Immature natural killer cell (primary cell): ENCODE measurements around the gene MYLK4. TPM values are rescaled to one million over a fixed set of nuclear protein-coding genes. Genes with fewer than 3 reads are reported as not detected.

Experiments
- DNase-seq, 3 donors: peaks; one replicate each; pipeline ENCODE4 v3.0.0; 2022; ENCODE audit warnings: mixed read lengths in 1 of 3
- H3K27ac Mint-ChIP-seq, 6 donors: one replicate each; pipeline ENCODE4 v1.8.0; 2020; ENCODE audit warnings: mixed read lengths in 6 of 6, mild to moderate bottlenecking in 5 of 6, inconsistent platforms in 4 of 6, moderate library complexity in 3 of 6
- H3K27me3 Mint-ChIP-seq, 3 donors: one replicate each; pipeline ENCODE4 v1.8.0; 2020 to 2021; ENCODE audit warnings: low read depth in 3 of 3, mild to moderate bottlenecking in 3 of 3, mixed read lengths in 3 of 3, moderate library complexity in 3 of 3, inconsistent platforms in 1 of 3
- H3K36me3 Mint-ChIP-seq, 3 donors: one replicate each; pipeline ENCODE4 v1.8.0; 2020; ENCODE audit warnings: mixed read lengths in 3 of 3, inconsistent platforms in 2 of 3, mild to moderate bottlenecking in 2 of 3
- H3K4me1 Mint-ChIP-seq, 2 donors: one replicate each; pipeline ENCODE4 v1.8.0; 2020; ENCODE audit warnings: inconsistent platforms in 2 of 2, mild to moderate bottlenecking in 2 of 2, mixed read lengths in 2 of 2, moderate library complexity in 1 of 2
- H3K4me3 Mint-ChIP-seq, 5 donors: one replicate each; pipeline ENCODE4 v1.8.0; 2020; ENCODE audit warnings: mild to moderate bottlenecking in 5 of 5, mixed read lengths in 5 of 5, inconsistent platforms in 3 of 5, moderate library complexity in 3 of 5
- H3K9me3 Mint-ChIP-seq, 6 donors: one replicate each; pipeline ENCODE4 v1.8.0; 2020; ENCODE audit warnings: mild to moderate bottlenecking in 6 of 6, mixed read lengths in 6 of 6, inconsistent platforms in 4 of 6, moderate library complexity in 3 of 6
- polyA plus RNA-seq, 3 donors: library from polyadenylated mRNA; unstranded; fragments of 300-500 nt; fragmentation: Illumina TruSeq; gene quantifications; one replicate each; pipeline ENCODE4 v1.2.3, GENCODE V29; 2021

MYLK4 gene
- polyA plus RNA-seq, 3 donors from 2014 or later, result 0.09 to 0.17 TPM; not detected in 1

DNA sequence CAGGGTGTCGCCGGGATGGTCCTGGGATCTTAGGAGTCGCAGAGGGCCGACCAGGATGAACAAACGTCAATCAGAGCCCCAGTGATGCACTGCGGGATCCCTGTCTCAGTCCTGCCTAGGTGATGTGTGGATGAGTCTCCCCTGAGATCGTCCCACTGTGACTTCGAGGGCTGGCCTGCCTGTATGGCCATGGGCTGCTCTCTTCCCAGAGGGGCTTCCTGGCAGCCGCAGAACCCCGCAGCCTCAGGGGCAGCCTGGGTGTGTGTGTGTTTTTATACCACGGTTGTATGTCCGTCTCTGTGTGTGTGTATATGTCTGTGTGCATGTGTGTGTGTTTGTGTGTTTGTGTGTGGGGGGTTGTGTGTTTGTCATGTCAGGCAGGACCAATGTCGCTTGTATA, 111.6 kb downstream of the MYLK4 start:
- Mint-ChIP-seq H3K4me3 (no peak overlapping the region), H3K27ac (no peak overlapping the region), H3K9me3 (no peaks in the 10 kb centered on the region), H3K27me3 (peaks cover 2 to 21% (median 17%) of the 10 kb centered on the region in 3 donors), H3K4me1 (peaks cover 7 to 8% of the 10 kb centered on the region in 2 donors), H3K36me3 (no peaks in the 10 kb centered on the region)
- no peak for DNase-seq

GRCh38 chr6:2636672-2637071, 114.0 kb downstream of the MYLK4 start:
- no peak overlapping the region for H3K27ac Mint-ChIP-seq

DNA sequence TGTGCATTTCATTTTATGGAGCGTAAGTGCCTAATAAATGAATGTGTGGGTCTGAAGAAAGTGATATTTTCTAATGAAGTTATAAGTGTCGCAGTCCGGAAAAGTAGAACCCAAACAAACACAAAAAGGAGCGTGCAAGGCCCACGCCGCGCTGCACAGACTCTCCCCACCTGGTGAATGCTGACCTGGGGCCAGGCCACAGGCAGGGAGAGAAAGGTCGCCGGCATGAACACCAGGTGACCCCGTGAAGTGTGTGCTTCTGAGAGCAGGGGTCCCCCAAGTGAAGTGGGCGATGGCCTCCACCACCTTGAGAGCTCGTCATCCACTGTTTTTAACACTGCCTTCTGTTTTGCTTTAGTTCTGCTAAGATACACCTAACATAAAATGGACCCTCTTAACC, 114.8 kb downstream of the MYLK4 start:
- no peaks in the 10 kb centered on the region for H3K9me3 Mint-ChIP-seq
- H3K4me1 Mint-ChIP-seq, result peaks cover 2 to 4% of the 10 kb centered on the region in 2 donors
- H3K27ac Mint-ChIP-seq, result no peak overlapping the region
- H3K27me3 Mint-ChIP-seq, result peaks cover 0 to 17% (median 11%) of the 10 kb centered on the region in 3 donors
- DNase-seq, result no peak
- H3K4me3 Mint-ChIP-seq, result no peak overlapping the region
- H3K36me3 Mint-ChIP-seq, result no peaks in the 10 kb centered on the region

More at GRCh38 chr6:2636672-2637071, 114.0 kb downstream of the MYLK4 start:
- Mint-ChIP-seq H3K4me3 (no peak overlapping the region), H3K9me3 (no peaks in the 10 kb centered on the region), H3K36me3 (no peaks in the 10 kb centered on the region), H3K27me3 (peaks cover 0 to 17% (median 12%) of the 10 kb centered on the region in 3 donors), H3K4me1 (peaks cover 7 to 8% of the 10 kb centered on the region in 2 donors)
- no peak for DNase-seq

GRCh38 chr6:2634139-2634964, 116.4 kb downstream of the MYLK4 start:
- peaks cover 0 to 14% (median 11%) of the 10 kb centered on the region in 3 donors for H3K27me3 Mint-ChIP-seq
- no peak overlapping the region for H3K27ac Mint-ChIP-seq

DNA sequence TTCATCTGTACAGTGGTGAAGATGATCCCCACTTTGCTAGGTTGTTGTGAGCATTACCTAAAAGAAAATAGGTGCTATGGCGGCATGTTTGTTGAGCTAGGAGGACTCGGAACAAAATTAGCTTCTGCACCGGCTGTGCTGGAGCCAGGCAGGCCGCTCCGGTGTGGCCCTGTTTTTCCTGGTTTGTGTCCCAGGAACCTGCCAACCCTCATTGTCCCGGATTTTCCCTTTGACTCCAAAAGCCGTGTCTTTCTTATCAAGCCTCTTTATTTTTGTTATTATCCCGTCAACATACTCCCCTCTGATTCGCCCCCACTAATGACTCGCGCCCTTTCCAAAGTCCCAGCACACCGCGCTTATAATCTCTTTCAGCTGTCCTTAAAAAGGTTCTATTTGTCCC, 117.0 kb downstream of the MYLK4 start:
- H3K4me1 Mint-ChIP-seq, result peaks cover 0 to 4% of the 10 kb centered on the region in 2 donors
- H3K27me3 Mint-ChIP-seq, result peaks cover 3 to 14% (median 6%) of the 10 kb centered on the region in 3 donors
- H3K9me3 Mint-ChIP-seq, result no peaks in the 10 kb centered on the region
- no peak overlapping the region for H3K27ac Mint-ChIP-seq
- peak overlapping the region in 4 of 5 donors; percentile 44 to 77 (median 64) for H3K4me3 Mint-ChIP-seq
- no peaks in the 10 kb centered on the region for H3K36me3 Mint-ChIP-seq
- DNase-seq, result no peak

More at GRCh38 chr6:2634139-2634964, 116.4 kb downstream of the MYLK4 start:
- peak overlapping the region; percentile 63 to 77 (median 66) for H3K4me3 Mint-ChIP-seq
- peak; percentile 60 to 73 (median 68) for DNase-seq
- H3K9me3 Mint-ChIP-seq, result no peaks in the 10 kb centered on the region
- no peaks in the 10 kb centered on the region for H3K36me3 Mint-ChIP-seq
- peaks cover 0 to 4% of the 10 kb centered on the region in 2 donors for H3K4me1 Mint-ChIP-seq

GRCh38 chr6:2632976-2633584, 117.6 kb downstream of the MYLK4 start:
- H3K36me3 Mint-ChIP-seq, result no peaks in the 10 kb centered on the region
- H3K4me3 Mint-ChIP-seq, result no peak overlapping the region
- no peak overlapping the region for H3K27ac Mint-ChIP-seq
- no peak for DNase-seq
- peaks cover 0 to 4% of the 10 kb centered on the region in 2 donors for H3K4me1 Mint-ChIP-seq
- H3K27me3 Mint-ChIP-seq, result peaks cover 3 to 12% (median 5%) of the 10 kb centered on the region in 3 donors
- H3K9me3 Mint-ChIP-seq, result no peaks in the 10 kb centered on the region

GRCh38 chr6:2632368-2632767, 118.4 kb downstream of the MYLK4 start:
- H3K4me1 Mint-ChIP-seq, result peaks cover 0 to 4% of the 10 kb centered on the region in 2 donors
- H3K9me3 Mint-ChIP-seq, result no peaks in the 10 kb centered on the region
- peaks cover 3 to 14% (median 5%) of the 10 kb centered on the region in 3 donors for H3K27me3 Mint-ChIP-seq
- no peak overlapping the region for H3K4me3 Mint-ChIP-seq
- DNase-seq, result no peak
- H3K36me3 Mint-ChIP-seq, result no peaks in the 10 kb centered on the region
- no peak overlapping the region for H3K27ac Mint-ChIP-seq

DNA sequence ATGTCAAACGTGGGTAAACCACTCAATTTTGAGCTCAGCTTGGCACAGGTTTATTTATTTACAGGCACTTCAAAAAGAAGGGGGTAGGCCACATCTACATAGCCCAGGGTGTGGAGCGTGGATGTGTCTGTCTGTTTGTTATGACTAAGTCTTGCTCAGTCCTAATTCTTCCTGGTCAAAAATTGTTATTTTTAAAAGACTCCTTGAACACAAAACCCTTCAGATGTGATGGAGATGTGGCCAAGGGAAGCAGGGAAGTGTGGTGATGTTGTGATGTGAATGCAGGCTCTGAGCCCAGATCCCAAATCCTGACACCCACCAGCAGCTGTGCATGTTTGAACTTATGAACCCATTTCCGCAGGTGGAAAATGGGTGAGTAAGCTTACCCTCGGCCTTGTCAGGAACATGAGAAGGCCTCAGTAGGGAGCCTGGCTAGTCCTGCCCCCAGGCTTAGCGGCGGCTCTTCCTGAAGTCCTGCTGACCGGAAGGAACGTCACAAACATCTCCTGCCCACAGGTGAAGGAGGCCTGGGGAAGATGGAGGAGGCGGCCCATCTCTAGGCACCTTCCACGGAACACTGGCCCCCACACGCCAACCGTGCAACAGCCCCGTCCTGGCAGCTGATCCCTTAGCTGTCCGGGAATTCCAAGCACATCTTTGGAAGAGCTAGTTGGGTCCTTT, 119.7 kb downstream of the MYLK4 start:
- Mint-ChIP-seq H3K36me3 (no peaks in the 10 kb centered on the region), H3K27me3 (peaks cover 3 to 8% (median 5%) of the 10 kb centered on the region in 3 donors), H3K4me3 (no peak overlapping the region), H3K4me1 (peaks cover 0 to 4% of the 10 kb centered on the region in 2 donors), H3K27ac (no peak overlapping the region), H3K9me3 (no peaks in the 10 kb centered on the region)
- no peak for DNase-seq

DNA sequence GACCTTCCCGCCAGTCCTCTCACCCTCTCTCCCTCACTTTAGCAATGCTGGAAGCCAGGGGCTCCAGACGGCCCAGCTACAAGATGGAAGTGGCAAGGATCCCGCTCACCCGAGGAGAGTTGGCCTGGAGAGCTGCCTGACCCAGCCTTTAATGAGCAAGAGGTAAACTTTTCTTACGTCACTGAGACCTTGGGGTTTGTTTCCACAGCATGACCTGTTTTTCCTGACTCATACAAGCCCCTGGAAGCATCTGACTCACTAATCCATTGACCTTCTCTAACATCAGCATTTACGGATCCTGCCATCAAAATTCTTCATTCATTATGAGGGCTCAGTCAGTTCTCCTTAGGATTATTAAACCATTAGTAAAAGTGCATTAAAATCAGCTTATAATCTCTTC, 120.4 kb downstream of the MYLK4 start:
- DNase-seq, result no peak
- peaks cover 0 to 4% of the 10 kb centered on the region in 2 donors for H3K4me1 Mint-ChIP-seq

GRCh38 chr6:2626401-2626800, 124.3 kb downstream of the MYLK4 start:
- Mint-ChIP-seq H3K4me3 (no peak overlapping the region), H3K27me3 (peaks cover 2 to 5% (median 3%) of the 10 kb centered on the region in 3 donors), H3K4me1 (no peaks in the 10 kb centered on the region), H3K9me3 (no peaks in the 10 kb centered on the region), H3K36me3 (no peaks in the 10 kb centered on the region), H3K27ac (no peak overlapping the region)
- no peak for DNase-seq

More for the DNA sequence above, 120.4 kb downstream of the MYLK4 start:
- no peak overlapping the region for H3K27ac Mint-ChIP-seq
- H3K36me3 Mint-ChIP-seq, result no peaks in the 10 kb centered on the region
- H3K27me3 Mint-ChIP-seq, result peaks cover 3 to 8% (median 5%) of the 10 kb centered on the region in 3 donors
- no peak overlapping the region for H3K4me3 Mint-ChIP-seq
- H3K9me3 Mint-ChIP-seq, result no peaks in the 10 kb centered on the region

DNA sequence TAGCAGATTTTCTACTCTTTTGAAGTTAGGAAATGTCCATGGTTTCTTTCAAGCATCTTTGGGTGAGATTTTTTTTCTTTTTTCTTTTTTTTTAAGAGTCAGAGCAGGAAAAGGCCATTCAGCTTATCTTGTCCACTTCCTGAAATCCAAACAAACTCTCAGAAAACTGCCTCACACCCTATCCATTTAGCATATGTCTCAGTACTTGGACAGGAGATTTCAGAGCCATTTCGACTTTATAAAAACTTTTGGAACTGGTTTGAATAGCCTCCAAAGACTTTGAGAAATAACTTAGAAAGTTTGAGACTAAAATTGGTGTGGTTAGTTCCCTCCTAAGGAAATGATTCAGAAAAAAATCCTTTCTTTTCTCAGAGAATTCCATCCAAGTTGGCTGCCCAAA, 125.1 kb downstream of the MYLK4 start:
- Mint-ChIP-seq H3K27ac (no peak overlapping the region), H3K4me3 (no peak overlapping the region), H3K4me1 (no peaks in the 10 kb centered on the region)

GRCh38 chr6:2624177-2624576, 126.5 kb downstream of the MYLK4 start:
- Mint-ChIP-seq H3K4me1 (no peaks in the 10 kb centered on the region), H3K36me3 (no peaks in the 10 kb centered on the region), H3K9me3 (no peaks in the 10 kb centered on the region), H3K4me3 (no peak overlapping the region), H3K27me3 (peaks cover 3 to 8% (median 3%) of the 10 kb centered on the region in 3 donors), H3K27ac (no peak overlapping the region)
- DNase-seq, result no peak

More for the DNA sequence above, 125.1 kb downstream of the MYLK4 start:
- Mint-ChIP-seq H3K36me3 (no peaks in the 10 kb centered on the region), H3K9me3 (no peaks in the 10 kb centered on the region), H3K27me3 (peaks cover 2 to 5% (median 3%) of the 10 kb centered on the region in 3 donors)
- no peak for DNase-seq

GRCh38 chr6:2623295-2623694, 127.4 kb downstream of the MYLK4 start:
- Mint-ChIP-seq H3K27ac (no peak overlapping the region), H3K27me3 (peaks cover 0 to 11% (median 3%) of the 10 kb centered on the region in 3 donors)

DNA sequence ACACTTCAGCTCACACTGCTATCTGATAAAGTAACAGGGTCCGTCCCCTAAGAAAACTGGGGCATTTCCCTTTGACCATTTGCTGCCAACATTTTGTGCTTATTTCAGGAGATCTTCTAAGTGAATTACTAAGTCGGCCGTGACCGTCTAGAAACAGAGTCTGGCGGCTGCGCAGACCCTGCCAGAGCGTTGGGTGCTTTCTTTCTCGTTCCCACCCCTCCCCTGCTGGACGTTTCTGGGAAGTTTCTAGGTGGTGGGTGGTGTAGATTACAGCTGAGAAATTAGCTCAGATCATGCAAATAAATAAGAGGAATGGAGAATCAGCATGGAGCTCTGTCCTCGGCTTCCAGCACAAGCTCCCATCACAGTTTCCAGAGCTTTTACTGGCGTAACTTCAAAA, 128.1 kb downstream of the MYLK4 start:
- Mint-ChIP-seq H3K36me3 (no peaks in the 10 kb centered on the region), H3K4me3 (no peak overlapping the region), H3K27me3 (peaks cover 0 to 14% (median 2%) of the 10 kb centered on the region in 3 donors), H3K27ac (no peak overlapping the region), H3K4me1 (no peaks in the 10 kb centered on the region), H3K9me3 (no peaks in the 10 kb centered on the region)
- DNase-seq, result no peak

More at GRCh38 chr6:2623295-2623694, 127.4 kb downstream of the MYLK4 start:
- Mint-ChIP-seq H3K4me1 (no peaks in the 10 kb centered on the region), H3K9me3 (no peaks in the 10 kb centered on the region), H3K4me3 (no peak overlapping the region), H3K36me3 (no peaks in the 10 kb centered on the region)
- DNase-seq, result no peak
